Endothelial cell of umbilical vein (primary cell): Measurements from ENCODE around the gene CLEC12A. TPM values are rescaled to one million over a fixed set of nuclear protein-coding genes. Genes with fewer than 3 reads are reported as not detected.

Source experiments
- BruUV-seq: library from RNA; stranded (reverse); fragments of 400-500 nt; replicated peaks from 2 replicates; lab custom pipeline; 2021; lab: Mats Ljungman, UMichigan
- CTCF ChIA-PET: fragments of 300-600, 350-600 bp; sonication (Branson Sonifier 250); formaldehyde crosslinking; loops from one replicate; lab custom pipeline; 2021; ENCODE audit warnings: antibody characterized with exemption, inconsistent platforms; lab: Charles Lee
- POLR2A ChIA-PET: fragments of 300-600, 350-600 bp; sonication (Branson Sonifier 250); formaldehyde crosslinking; loops from one replicate; lab custom pipeline; 2021; ENCODE audit warnings: antibody characterized with exemption, inconsistent platforms; lab: Charles Lee
- DNase-seq: peaks from one replicate; pipeline ENCODE4 v3.0.0-alpha.2; 2011; ENCODE audit warnings: low read depth, low spot score
- FAIRE-seq: peaks from 2 replicates; lab custom pipeline; 2011; peaks lifted over from hg19 to GRCh38; lab: Jason Lieb, UNC
- H2AFZ ChIP-seq: 2 replicates; pipeline ENCODE4 v1.6.0; 2012; ENCODE audit warnings: low read depth, low read length, control low read depth, inconsistent platforms
- H3K27ac ChIP-seq: 2 replicates; pipeline ENCODE4 v1.5.1; 2011; ENCODE audit warnings: low read depth, mild to moderate bottlenecking, control low read depth, low read length, moderate library complexity; ENCODE audit not compliant: insufficient read depth
- H3K27me3 ChIP-seq, 2 experiments: 2 replicates each; pipeline versions ENCODE4 v1.6.0 to v1.6.1; 2011; ENCODE audit warnings: low read length in 2 of 2, mixed read lengths in 1 of 2; ENCODE audit not compliant: control insufficient read depth in 2 of 2, insufficient read depth in 2 of 2
- H3K36me3 ChIP-seq, 2 experiments: 2 replicates in 1 of 2; 3 replicates in 1 of 2; pipeline ENCODE4 v1.5.1; 2011; ENCODE audit warnings: low read length in 2 of 2, mild to moderate bottlenecking in 1 of 2, moderate library complexity in 1 of 2; ENCODE audit not compliant: control insufficient read depth in 2 of 2, insufficient read depth in 2 of 2; ENCODE audit errors: extremely low read depth in 1 of 2
- H3K4me1 ChIP-seq: 3 replicates; pipeline ENCODE4 v1.5.1; 2011; ENCODE audit warnings: mild to moderate bottlenecking, low read length; ENCODE audit not compliant: control insufficient read depth, insufficient read depth; ENCODE audit errors: extremely low read depth
- H3K4me2 ChIP-seq: 2 replicates; pipeline ENCODE4 v1.6.1; 2011; ENCODE audit warnings: low read length, control low read depth, mixed read lengths; ENCODE audit not compliant: insufficient read depth
- H3K4me3 ChIP-seq, 3 experiments: fragments of 200-600 bp in 1 of 3; sonication (generic), shearing (Covaris generic) in 1 of 3; replicated peaks in 1 of 3; 2 replicates each; pipeline ENCODE4 v1.5.1; 2011 to 2016; ENCODE audit warnings: control low read depth in 3 of 3, low read length in 3 of 3, mild to moderate bottlenecking in 2 of 3, inconsistent platforms in 1 of 3, low read depth in 1 of 3, moderate library complexity in 1 of 3; ENCODE audit not compliant: insufficient read depth in 1 of 3
- H3K79me2 ChIP-seq: 2 replicates; pipeline ENCODE4 v1.6.0; 2012; ENCODE audit warnings: low read length, inconsistent platforms; ENCODE audit not compliant: control insufficient read depth, insufficient read depth
- H3K9ac ChIP-seq: replicated peaks from 2 replicates; pipeline ENCODE3; 2011; ENCODE audit warnings: low read length, control low read depth; ENCODE audit not compliant: insufficient read depth; ENCODE audit errors: extremely low read depth
- H3K9me1 ChIP-seq: replicated peaks from 3 replicates; pipeline ENCODE4 v1.6.0; 2011; ENCODE audit warnings: mild to moderate bottlenecking, low read length; ENCODE audit not compliant: control insufficient read depth, insufficient read depth; ENCODE audit errors: extremely low read depth
- H3K9me3 ChIP-seq: replicated peaks from 2 replicates; pipeline ENCODE4 v1.5.1; 2012; ENCODE audit warnings: low read length, inconsistent platforms; ENCODE audit not compliant: control insufficient read depth, insufficient read depth
- H4K20me1 ChIP-seq: replicated peaks from 2 replicates; pipeline ENCODE3; 2011; ENCODE audit warnings: mild to moderate bottlenecking, low read length; ENCODE audit not compliant: control insufficient read depth, insufficient read depth; ENCODE audit errors: extremely low read depth
- CTCF ChIP-seq, 2 donors: IDR thresholded peaks; 1 replicate in 1 of 2; 2 replicates in 1 of 2; pipeline ENCODE4 v1.5.1; 2011; ENCODE audit warnings: low read length in 2 of 2, mild to moderate bottlenecking in 2 of 2, moderate library complexity in 2 of 2, control low read depth in 1 of 2, inconsistent platforms in 1 of 2, low read depth in 1 of 2; ENCODE audit not compliant: insufficient read depth in 1 of 2; ENCODE audit errors: extremely low read depth in 1 of 2
- EZH2 ChIP-seq: IDR thresholded peaks from 2 replicates; pipeline ENCODE4 v1.6.1; 2012; ENCODE audit warnings: borderline replicate concordance, low read depth, mild to moderate bottlenecking, moderate library complexity, low read length, inconsistent platforms; ENCODE audit not compliant: severe bottlenecking
- FOS ChIP-seq: IDR thresholded peaks from 2 replicates; pipeline ENCODE4 v1.6.1; 2011; ENCODE audit warnings: mild to moderate bottlenecking, low read length, moderate library complexity, borderline replicate concordance; ENCODE audit not compliant: insufficient read depth
- GATA2 ChIP-seq: IDR thresholded peaks from 2 replicates; pipeline ENCODE4 v1.7.0; 2011; ENCODE audit warnings: low read depth, mild to moderate bottlenecking, moderate library complexity, mixed read lengths, low read length; ENCODE audit not compliant: insufficient read length, insufficient read depth
- JUN ChIP-seq: IDR thresholded peaks from 2 replicates; pipeline ENCODE4 v1.6.1; 2011; ENCODE audit warnings: borderline replicate concordance, low read depth; ENCODE audit not compliant: insufficient read length, insufficient read depth
- MAX ChIP-seq: IDR thresholded peaks from 2 replicates; pipeline ENCODE4 v1.6.1; 2011; ENCODE audit not compliant: insufficient read depth, insufficient read length
- MYC ChIP-seq: IDR thresholded peaks from one replicate; pipeline ENCODE4 v1.6.1; 2011; ENCODE audit warnings: mild to moderate bottlenecking, low read depth, low read length
- POLR2A ChIP-seq: IDR thresholded peaks from 2 replicates; pipeline ENCODE4 v1.6.1; 2012; ENCODE audit warnings: low read depth, mild to moderate bottlenecking, control low read depth, low read length
- POLR2AphosphoS5 ChIP-seq: IDR thresholded peaks from 2 replicates; pipeline ENCODE4 v1.6.1; 2012; ENCODE audit warnings: low read depth, mild to moderate bottlenecking, control low read depth, low read length, moderate library complexity; ENCODE audit not compliant: insufficient read depth
- dilution Hi-C: fragments of 300-500 bp; cut with MboI; formaldehyde crosslinking; loops from one replicate; pipeline ENCODE4 v1.15.0; 2019; ENCODE audit warnings: low sequenced_read_pairs; ENCODE audit not compliant: extremely low pct_ligation_motif_present
- intact Hi-C: fragments of 100-400 bp; cut with micrococcal nuclease; formaldehyde crosslinking; loops from one replicate; pipeline ENCODE4 v1.10.0; 2022
- polyA plus RNA-seq, 4 experiments: library from polyadenylated mRNA; depleted of rRNA in 3 of 4; stranded (reverse) in 3 of 4; unstranded in 1 of 4; fragments of >200 nt; gene quantifications; 2 replicates each; pipeline versions ENCODE4 v1.2.1 to v1.2.3, GENCODE V29; 2011 to 2012; ENCODE audit warnings: missing spikeins in 1 of 4
- total RNA-seq: library from RNA; stranded (reverse); gene quantifications from 2 replicates; pipeline ENCODE4 v1.2.3, GENCODE V29; 2021

Gene CLEC12A
- total and polyA plus RNA-seq, 2 donors (not counting 3 experiments of a cell fraction or from before 2014, with no cell fraction given), result not detected

GRCh38 chr12:9957834-9958233, 13.4 kb upstream of the CLEC12A start:
- no peak for FAIRE-seq
- BruUV-seq, result no TSS peak
- dilution Hi-C loops (no loop called here), intact Hi-C loops (no loop called here)
- no peaks in the 10 kb centered on the region for H3K4me1 ChIP-seq
- TF ChIP-seq MYC, result no peak
- no peak for TF ChIP-seq MAX
- no peak for TF ChIP-seq CTCF (IDR thresholded peaks at IDR 0.05; ENCODE audit: extremely low read depth in 1 of 2, insufficient read depth in 1 of 2, low read depth in 1 of 2, low read length in 2 of 2)
- TF ChIP-seq GATA2, result no peak
- TF ChIP-seq FOS, result no peak
- TF ChIP-seq POLR2A, result no peak
- TF ChIP-seq JUN, result no peak
- TF ChIP-seq POLR2AphosphoS5, result no peak
- TF ChIP-seq EZH2, result no peak
- no peak overlapping the region for H2AFZ ChIP-seq
- H3K9ac ChIP-seq, result no peak overlapping the region
- peaks cover 0 to 3% of the 10 kb centered on the region in 2 experiments for H3K27me3 ChIP-seq
- CTCF ChIA-PET, result interaction anchor here (1.0 kb wide), 1 partner anchor 33 kb away, joined by 3 read pairs; no protein-coding TSS in a partner anchor
- no peak overlapping the region for H3K27ac ChIP-seq
- no peaks in the 10 kb centered on the region for H4K20me1 ChIP-seq
- no peaks in the 10 kb centered on the region for H3K79me2 ChIP-seq
- no peaks in the 10 kb centered on the region for H3K9me3 ChIP-seq
- H3K9me1 ChIP-seq, result no peaks in the 10 kb centered on the region
- no peak overlapping the region for H3K4me2 ChIP-seq
- no peak for DNase-seq
- POLR2A ChIA-PET, result no interaction called here
- no peaks in the 10 kb centered on the region for H3K36me3 ChIP-seq
- H3K4me3 ChIP-seq, result no peak overlapping the region
